Ishikawa (cell line): Measurements from ENCODE around the gene EID2B.

ENCODE experiments used
- CEBPB ChIP-seq: IDR thresholded peaks from 2 replicates; pipeline ENCODE4 v1.6.1; 2012
- CREB1 ChIP-seq: IDR thresholded peaks from 2 replicates; pipeline ENCODE4 v1.6.1; 2012; ENCODE audit warnings: low read depth
- EGR1 ChIP-seq: IDR thresholded peaks from 2 replicates; pipeline ENCODE4 v1.6.1; 2012
- EP300 ChIP-seq: IDR thresholded peaks from 2 replicates; pipeline ENCODE4 v1.6.1; 2012; ENCODE audit warnings: borderline replicate concordance
- FOXM1 ChIP-seq: IDR thresholded peaks from 2 replicates; pipeline ENCODE4 v1.6.1; 2012; ENCODE audit warnings: low read depth, borderline replicate concordance
- NFIC ChIP-seq: IDR thresholded peaks from 2 replicates; pipeline ENCODE4 v1.6.1; 2012
- RAD21 ChIP-seq: IDR thresholded peaks from 2 replicates; pipeline ENCODE4 v1.6.1; 2012; ENCODE audit warnings: low read depth
- TAF1 ChIP-seq: IDR thresholded peaks from 2 replicates; pipeline ENCODE4 v1.6.1; 2012; ENCODE audit warnings: low read depth, mild to moderate bottlenecking
- TCF12 ChIP-seq: IDR thresholded peaks from 2 replicates; pipeline ENCODE4 v1.6.1; 2012; ENCODE audit warnings: low read depth
- TEAD4 ChIP-seq: IDR thresholded peaks from 2 replicates; pipeline ENCODE4 v1.6.1; 2012
- YY1 ChIP-seq: IDR thresholded peaks from 2 replicates; pipeline ENCODE4 v1.6.1; 2012; ENCODE audit warnings: low read depth
- ZBTB7A ChIP-seq: IDR thresholded peaks from 2 replicates; pipeline ENCODE4 v1.6.1; 2012; ENCODE audit warnings: low read depth
- TF ChIP-seq, protein P1 (sequence below): IDR thresholded peaks from 2 replicates; pipeline ENCODE4 v1.6.1; 2012
- TF ChIP-seq, protein P2 (sequence below): IDR thresholded peaks from 2 replicates; pipeline ENCODE4 v1.6.1; 2012
- TF ChIP-seq, protein P3 (sequence below): IDR thresholded peaks from 2 replicates; pipeline ENCODE4 v1.6.1; 2012; ENCODE audit warnings: low read depth, mild to moderate bottlenecking

EID2B gene

DNA sequence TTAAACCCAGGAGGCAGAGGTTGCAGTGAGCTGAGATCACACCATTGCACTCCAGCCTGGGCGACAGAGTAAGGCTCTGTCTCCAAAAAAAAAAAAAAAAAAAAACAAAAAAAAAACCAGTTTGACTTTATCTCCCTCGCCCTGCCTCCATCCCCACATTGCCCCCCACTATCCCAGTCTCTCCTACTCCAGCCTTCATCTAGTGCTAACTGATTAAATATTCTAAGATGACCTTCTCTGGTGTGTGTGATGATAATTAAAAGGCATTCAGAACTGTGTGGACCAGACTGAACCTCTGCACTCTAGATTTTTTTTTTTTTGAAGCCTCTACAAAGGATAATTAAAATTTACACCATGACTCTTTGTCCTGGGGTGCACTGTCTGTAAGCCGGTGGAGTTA is 39.9 kb downstream of the EID2B start:
- TF ChIP-seq, protein P1, sequence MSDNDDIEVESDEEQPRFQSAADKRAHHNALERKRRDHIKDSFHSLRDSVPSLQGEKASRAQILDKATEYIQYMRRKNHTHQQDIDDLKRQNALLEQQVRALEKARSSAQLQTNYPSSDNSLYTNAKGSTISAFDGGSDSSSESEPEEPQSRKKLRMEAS: no peak
- no peak for TF ChIP-seq TCF12
- TF ChIP-seq, protein P2, sequence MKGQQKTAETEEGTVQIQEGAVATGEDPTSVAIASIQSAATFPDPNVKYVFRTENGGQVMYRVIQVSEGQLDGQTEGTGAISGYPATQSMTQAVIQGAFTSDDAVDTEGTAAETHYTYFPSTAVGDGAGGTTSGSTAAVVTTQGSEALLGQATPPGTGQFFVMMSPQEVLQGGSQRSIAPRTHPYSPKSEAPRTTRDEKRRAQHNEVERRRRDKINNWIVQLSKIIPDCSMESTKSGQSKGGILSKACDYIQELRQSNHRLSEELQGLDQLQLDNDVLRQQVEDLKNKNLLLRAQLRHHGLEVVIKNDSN: no peak
- TF ChIP-seq, protein P3, sequence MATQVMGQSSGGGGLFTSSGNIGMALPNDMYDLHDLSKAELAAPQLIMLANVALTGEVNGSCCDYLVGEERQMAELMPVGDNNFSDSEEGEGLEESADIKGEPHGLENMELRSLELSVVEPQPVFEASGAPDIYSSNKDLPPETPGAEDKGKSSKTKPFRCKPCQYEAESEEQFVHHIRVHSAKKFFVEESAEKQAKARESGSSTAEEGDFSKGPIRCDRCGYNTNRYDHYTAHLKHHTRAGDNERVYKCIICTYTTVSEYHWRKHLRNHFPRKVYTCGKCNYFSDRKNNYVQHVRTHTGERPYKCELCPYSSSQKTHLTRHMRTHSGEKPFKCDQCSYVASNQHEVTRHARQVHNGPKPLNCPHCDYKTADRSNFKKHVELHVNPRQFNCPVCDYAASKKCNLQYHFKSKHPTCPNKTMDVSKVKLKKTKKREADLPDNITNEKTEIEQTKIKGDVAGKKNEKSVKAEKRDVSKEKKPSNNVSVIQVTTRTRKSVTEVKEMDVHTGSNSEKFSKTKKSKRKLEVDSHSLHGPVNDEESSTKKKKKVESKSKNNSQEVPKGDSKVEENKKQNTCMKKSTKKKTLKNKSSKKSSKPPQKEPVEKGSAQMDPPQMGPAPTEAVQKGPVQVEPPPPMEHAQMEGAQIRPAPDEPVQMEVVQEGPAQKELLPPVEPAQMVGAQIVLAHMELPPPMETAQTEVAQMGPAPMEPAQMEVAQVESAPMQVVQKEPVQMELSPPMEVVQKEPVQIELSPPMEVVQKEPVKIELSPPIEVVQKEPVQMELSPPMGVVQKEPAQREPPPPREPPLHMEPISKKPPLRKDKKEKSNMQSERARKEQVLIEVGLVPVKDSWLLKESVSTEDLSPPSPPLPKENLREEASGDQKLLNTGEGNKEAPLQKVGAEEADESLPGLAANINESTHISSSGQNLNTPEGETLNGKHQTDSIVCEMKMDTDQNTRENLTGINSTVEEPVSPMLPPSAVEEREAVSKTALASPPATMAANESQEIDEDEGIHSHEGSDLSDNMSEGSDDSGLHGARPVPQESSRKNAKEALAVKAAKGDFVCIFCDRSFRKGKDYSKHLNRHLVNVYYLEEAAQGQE: no peak
- no peak for TF ChIP-seq ZBTB7A
- TF ChIP-seq EGR1: no peak
- no peak for TF ChIP-seq TEAD4

DNA sequence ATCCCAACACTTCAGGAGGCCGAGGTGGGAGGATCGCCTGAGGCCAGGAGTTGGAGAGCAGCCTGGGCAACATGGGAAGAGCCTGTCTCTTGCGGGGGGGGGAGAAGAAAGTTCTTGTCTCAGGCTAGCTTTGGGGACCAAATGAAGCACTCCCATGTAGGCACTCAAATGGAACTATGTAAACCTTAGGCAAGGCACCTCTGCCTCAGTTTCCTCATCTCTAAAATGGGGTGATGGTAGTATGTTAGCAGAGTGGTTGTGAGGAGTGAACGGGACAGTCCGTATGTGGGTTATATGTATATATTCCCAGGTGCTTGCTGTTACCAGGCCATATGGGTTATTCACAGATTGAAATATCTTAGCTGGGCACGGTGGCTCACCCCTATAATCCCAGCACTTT is 40.4 kb downstream of the EID2B start:
- TF ChIP-seq, protein P2: no peak
- TF ChIP-seq TCF12 (no peak), YY1 (no peak), CEBPB (no peak), EP300 (no peak), CREB1 (no peak)

DNA sequence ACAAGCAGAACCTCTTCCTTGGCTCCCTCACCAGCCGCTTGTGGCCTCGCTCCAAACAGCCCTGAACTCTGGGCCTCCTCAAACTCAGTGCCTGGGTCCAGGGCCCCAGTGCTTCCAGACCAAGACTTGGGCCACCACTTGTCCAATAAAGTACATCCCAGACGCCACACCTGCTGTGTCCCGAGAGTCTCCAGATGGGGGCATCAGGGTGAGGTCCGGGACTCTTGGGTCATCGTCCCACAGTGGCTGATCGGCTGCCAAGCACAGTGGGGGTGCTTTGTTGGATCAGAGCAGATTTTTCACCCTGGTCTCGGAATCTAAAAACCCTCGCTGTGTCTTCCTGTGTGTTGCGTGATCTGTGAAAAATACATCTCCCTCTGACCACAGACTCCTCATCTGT is 42.9 kb downstream of the EID2B start:
- TF ChIP-seq TEAD4 (no peak), EGR1 (no peak), TAF1 (no peak), YY1 (no peak), FOXM1 (no peak), ZBTB7A (no peak), RAD21 (no peak), CREB1 (no peak), NFIC (no peak)
- TF ChIP-seq, protein P1: no peak
- TF ChIP-seq, protein P3: no peak

DNA sequence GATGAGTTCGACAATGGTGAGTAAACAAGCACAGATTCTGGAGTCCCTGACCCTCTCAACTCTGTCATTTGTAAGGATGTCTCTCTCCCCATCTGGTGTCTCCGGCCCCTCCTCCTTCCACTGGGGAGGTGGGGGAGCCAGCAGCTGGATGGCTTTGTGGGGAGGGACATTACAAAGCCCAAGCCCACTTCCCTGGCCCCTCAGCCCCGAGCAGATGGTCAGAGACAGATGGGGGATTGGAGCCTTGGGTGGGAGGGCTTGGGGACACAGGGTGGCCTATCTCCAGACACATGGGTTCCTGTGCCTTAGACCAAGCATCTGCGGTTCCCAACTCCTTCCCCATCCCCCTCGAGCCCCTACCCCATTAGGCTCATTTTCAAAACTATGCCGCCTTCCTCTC is 49.5 kb downstream of the EID2B start:
- TF ChIP-seq, protein P2: no peak
- TF ChIP-seq ZBTB7A: no peak
- TF ChIP-seq CEBPB: no peak
- no peak for TF ChIP-seq CREB1
- TF ChIP-seq, protein P3: no peak
- TF ChIP-seq, protein P1: no peak
- TF ChIP-seq EP300: no peak
- no peak for TF ChIP-seq TEAD4
- TF ChIP-seq EGR1: no peak
- TF ChIP-seq YY1: no peak

DNA sequence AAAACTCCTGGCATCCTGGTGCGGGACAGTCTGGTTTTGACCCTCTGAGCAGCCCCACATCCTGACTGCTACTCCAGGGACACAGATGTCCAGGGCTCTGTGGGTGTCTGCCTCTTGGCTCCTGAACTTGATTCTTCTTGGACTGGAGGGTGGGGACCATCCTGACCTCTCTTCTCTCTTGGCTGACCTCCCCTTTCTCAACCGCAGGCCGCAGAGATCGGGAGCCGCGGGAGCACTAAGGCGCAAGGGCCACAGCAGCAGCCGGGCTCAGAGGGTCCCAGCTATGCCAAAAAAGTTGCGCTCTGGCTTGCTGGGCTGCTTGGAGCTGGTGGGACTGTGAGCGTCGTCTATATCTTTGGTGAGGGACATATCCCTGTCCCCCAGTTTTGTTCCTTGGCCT is 51.0 kb downstream of the EID2B start:
- TF ChIP-seq EGR1 (no peak), TCF12 (no peak), EP300 (no peak), ZBTB7A (no peak), FOXM1 (no peak), YY1 (no peak), NFIC (no peak), TEAD4 (no peak), RAD21 (no peak)
- TF ChIP-seq, protein P2: no peak
- TF ChIP-seq, protein P3: no peak
